HCT116 (cell line): ENCODE measurements around the gene MLC1. TPM values are rescaled to one million over a fixed set of nuclear protein-coding genes. Genes with fewer than 3 reads are reported as not detected.

Source experiments
- ATAC-seq: fragments of 200-7000 bp; cut with Tn5 transposase; 2 replicates; pipeline ENCODE4 v1.9.1; 2020; ENCODE audit warnings: mild to moderate bottlenecking, moderate library complexity
- BruUV-seq: library from RNA; stranded (reverse); fragments of 400-500 nt; replicated peaks from 2 replicates; lab custom pipeline; 2021; lab: Mats Ljungman, UMichigan
- CTCF ChIA-PET: fragments of 300-600 bp; sonication (Branson Sonifier 250); formaldehyde crosslinking; loops from one replicate; lab custom pipeline; 2021; ENCODE audit warnings: antibody characterized with exemption; lab: Charles Lee
- POLR2A ChIA-PET: fragments of 300-600, 350-600 bp; sonication (Branson Sonifier 250); formaldehyde crosslinking; loops from one replicate; lab custom pipeline; 2021; ENCODE audit warnings: antibody characterized with exemption; lab: Charles Lee
- RAD21 ChIA-PET, 2 experiments: fragments of 300-600 bp; sonication (Branson Sonifier 250); formaldehyde crosslinking; loops; one replicate each; lab custom pipeline; 2023; ENCODE audit warnings: low total read pairs in 2 of 2; ENCODE audit not compliant: uncharacterized antibody in 2 of 2, unreplicated experiment in 2 of 2, low non-redundant PET in 1 of 2; lab: Charles Lee
- DNase-seq: peaks from one replicate; pipeline ENCODE4 v3.0.0-alpha.2; 2010; ENCODE audit warnings: low read depth, low spot score
- H2AFZ ChIP-seq: fragments of 200-600 bp; shearing (Covaris generic), sonication (generic); 2 replicates; pipeline ENCODE4 v1.6.1; 2017; ENCODE audit warnings: low read depth, mixed run types, mixed read lengths, antibody characterized with exemption, low read length; ENCODE audit not compliant: poor library complexity, severe bottlenecking
- H3K27ac ChIP-seq: 2 replicates; pipeline ENCODE4 v1.5.1; 2012; ENCODE audit warnings: low read depth, low read length
- H3K27me3 ChIP-seq: fragments of 200-600 bp; sonication (generic); 2 replicates; pipeline ENCODE4 v1.6.1; 2016; ENCODE audit warnings: mixed run types, low read length, mixed read lengths; ENCODE audit not compliant: insufficient read depth
- H3K36me3 ChIP-seq, 2 experiments: fragments of 200-500 bp in 1 of 2; fragments of 200-600 bp in 1 of 2; sonication (Bioruptor generic) in 1 of 2; sonication (generic) in 1 of 2; 2 replicates each; pipeline versions ENCODE4 v1.5.1 to v1.6.1; 2014 to 2016; ENCODE audit warnings: low read length in 2 of 2, inconsistent platforms in 1 of 2, mixed read lengths in 1 of 2, mixed run types in 1 of 2; ENCODE audit not compliant: insufficient read depth in 2 of 2, control insufficient read depth in 1 of 2
- H3K4me1 ChIP-seq, 2 experiments: fragments of 200-600 bp in 1 of 2; sonication (generic) in 1 of 2; 2 replicates each; pipeline versions ENCODE4 v1.5.1 to v1.6.1; 2012 to 2017; ENCODE audit warnings: low read length in 2 of 2, inconsistent platforms in 1 of 2, mild to moderate bottlenecking in 1 of 2, mixed read lengths in 1 of 2, mixed run types in 1 of 2, moderate library complexity in 1 of 2; ENCODE audit not compliant: insufficient read depth in 2 of 2, control insufficient read depth in 1 of 2
- H3K4me2 ChIP-seq: fragments of 200-600 bp; sonication (generic); 2 replicates; pipeline ENCODE4 v1.6.1; 2017; ENCODE audit warnings: mixed run types, low read length, mixed read lengths
- H3K4me3 ChIP-seq, 2 experiments: fragments of 200-600 bp in 1 of 2; sonication (generic) in 1 of 2; replicated peaks in 1 of 2; 2 replicates each; pipeline ENCODE4 v1.5.1; 2011 to 2016; ENCODE audit warnings: low read length in 2 of 2, control low read depth in 1 of 2, low read depth in 1 of 2, mild to moderate bottlenecking in 1 of 2, mixed read lengths in 1 of 2, mixed run types in 1 of 2
- H3K79me2 ChIP-seq: fragments of 200-600 bp; sonication (generic); 2 replicates; pipeline ENCODE4 v1.6.1; 2017; ENCODE audit warnings: mild to moderate bottlenecking, mixed run types, low read length, moderate library complexity, mixed read lengths; ENCODE audit not compliant: insufficient read depth
- H3K9ac ChIP-seq: fragments of 200-600 bp; sonication (generic); 2 replicates; pipeline ENCODE4 v1.6.1; 2016; ENCODE audit warnings: low read length, mixed read lengths
- H3K9me2 ChIP-seq: fragments of 200-600 bp; sonication (generic), shearing (Covaris generic); 2 replicates; pipeline ENCODE4 v1.6.1; 2017; ENCODE audit warnings: mixed run types, mild to moderate bottlenecking, moderate library complexity; ENCODE audit not compliant: insufficient read depth
- H3K9me3 ChIP-seq, 2 experiments: fragments of 200-500 bp in 1 of 2; fragments of 200-600 bp in 1 of 2; sonication (Bioruptor generic) in 1 of 2; sonication (generic) in 1 of 2; 2 replicates each; pipeline ENCODE4 v1.6.1; 2014 to 2017; ENCODE audit warnings: low read length in 2 of 2, mixed read lengths in 2 of 2, inconsistent platforms in 1 of 2, low read depth in 1 of 2, mild to moderate bottlenecking in 1 of 2, mixed run types in 1 of 2, moderate library complexity in 1 of 2; ENCODE audit not compliant: control insufficient read depth in 1 of 2, insufficient read depth in 1 of 2
- H4K20me1 ChIP-seq: fragments of 200-600 bp; sonication (generic), shearing (Covaris generic); 2 replicates; pipeline ENCODE4 v1.6.1; 2017; ENCODE audit warnings: mixed run types, mild to moderate bottlenecking, moderate library complexity; ENCODE audit not compliant: insufficient read depth
- ATF3 ChIP-seq: IDR thresholded peaks from 2 replicates; pipeline ENCODE4 v1.6.1; 2012
- CBX3 ChIP-seq: IDR thresholded peaks from 2 replicates; pipeline ENCODE4 v1.6.1; 2012; ENCODE audit warnings: low read depth
- CEBPB ChIP-seq: IDR thresholded peaks from 2 replicates; pipeline ENCODE4 v1.6.1; 2012; ENCODE audit warnings: low read depth
- EZH2 ChIP-seq: fragments of 200-600 bp; sonication (generic); IDR thresholded peaks from 2 replicates; pipeline ENCODE4 v1.6.1; 2017; ENCODE audit warnings: antibody characterized with exemption, mixed run types
- FOSL1 ChIP-seq: IDR thresholded peaks from 2 replicates; pipeline ENCODE4 v1.6.1; 2012; ENCODE audit warnings: low read depth
- SP1 ChIP-seq: IDR thresholded peaks from 2 replicates; pipeline ENCODE4 v1.6.1; 2012; ENCODE audit warnings: low read depth
- SRF ChIP-seq: IDR thresholded peaks from 2 replicates; pipeline ENCODE4 v1.6.1; 2012; ENCODE audit warnings: low read depth
- ZBTB33 ChIP-seq: IDR thresholded peaks from 2 replicates; pipeline ENCODE4 v1.6.1; 2011; ENCODE audit warnings: mild to moderate bottlenecking, low read length, moderate library complexity; ENCODE audit not compliant: insufficient replicate concordance; ENCODE audit errors: extremely low read depth
- ZFX ChIP-seq: fragments of 450-650 bp; IDR thresholded peaks from 2 replicates; pipeline ENCODE4 v1.6.1; 2017
- intact Hi-C: fragments of 100-400 bp; cut with micrococcal nuclease; formaldehyde crosslinking; loops from 2 replicates; pipeline ENCODE4 v1.10.0; 2022
- total RNA-seq: library from RNA; stranded (reverse); gene quantifications from one replicate; pipeline ENCODE4 v1.2.1, GENCODE V29; 2021; ENCODE audit not compliant: unreplicated experiment

The MLC1 gene
- total RNA-seq, 1 experiment from 2014 or later, result not detected

- TF ChIP-seq ZBTB33, result no peak
- TF ChIP-seq ATF3, result no peak
- no peak for TF ChIP-seq SP1
- TF ChIP-seq CBX3, result no peak
- no peak for TF ChIP-seq SRF
- no peak for TF ChIP-seq EZH2
- TF ChIP-seq CEBPB, result no peak
Measured at GRCh38 chr22:50078246-50078645, 7.0 kb downstream of the MLC1 start (continued).

- POLR2A ChIA-PET, result no interaction called here
- Histone ChIP-seq H3K27me3 (no peaks in the 10 kb centered on the region), H3K4me1 (peaks cover 0 to 7% of the 10 kb centered on the region in 2 experiments; a peak in 2 of 4 replicates), H3K36me3 (no peaks in the 10 kb centered on the region), H4K20me1 (no peaks in the 10 kb centered on the region), H2AFZ (no peak overlapping the region), H3K9ac (no peak overlapping the region), H3K79me2 (no peaks in the 10 kb centered on the region), H3K4me3 (no peak overlapping the region), H3K4me2 (no peak overlapping the region), H3K9me2 (no peaks in the 10 kb centered on the region), H3K9me3 (no peaks in the 10 kb centered on the region), H3K27ac (no peak overlapping the region)
- RAD21 ChIA-PET, result no interaction called here
- no peak for DNase-seq
- intact Hi-C loops, result no loop called here
- TF ChIP-seq CEBPB, result no peak
- TF ChIP-seq FOSL1, result no peak
- no peak for TF ChIP-seq ZFX
- CTCF ChIA-PET, result no interaction called here
- BruUV-seq, result no TSS peak
- ATAC-seq, result no peak
Measured at GRCh38 chr22:50076646-50077535, 8.3 kb downstream of the MLC1 start.
